Thyroid gland (tissue), 4 donors: ENCODE results near the gene HYAL3.

Experiments
- POLR2A ChIP-seq, 2 donors: fragments of 450-650 bp; IDR thresholded peaks; one replicate each; pipeline ENCODE4 v1.6.1; 2017; ENCODE audit warnings: antibody characterized with exemption in 2 of 2, mild to moderate bottlenecking in 2 of 2, moderate library complexity in 1 of 2
- TF ChIP-seq, protein P1 (sequence below), 6 experiments: fragments of 200-600 bp in 3 of 6; fragments of 450-650 bp in 3 of 6; sonication (generic) in 3 of 6; IDR thresholded peaks; one replicate each; pipeline ENCODE4 v1.5.1; 2016 to 2019; ENCODE audit warnings: antibody characterized with exemption in 6 of 6, mild to moderate bottlenecking in 2 of 6, inconsistent platforms in 1 of 6, moderate library complexity in 1 of 6

DNA sequence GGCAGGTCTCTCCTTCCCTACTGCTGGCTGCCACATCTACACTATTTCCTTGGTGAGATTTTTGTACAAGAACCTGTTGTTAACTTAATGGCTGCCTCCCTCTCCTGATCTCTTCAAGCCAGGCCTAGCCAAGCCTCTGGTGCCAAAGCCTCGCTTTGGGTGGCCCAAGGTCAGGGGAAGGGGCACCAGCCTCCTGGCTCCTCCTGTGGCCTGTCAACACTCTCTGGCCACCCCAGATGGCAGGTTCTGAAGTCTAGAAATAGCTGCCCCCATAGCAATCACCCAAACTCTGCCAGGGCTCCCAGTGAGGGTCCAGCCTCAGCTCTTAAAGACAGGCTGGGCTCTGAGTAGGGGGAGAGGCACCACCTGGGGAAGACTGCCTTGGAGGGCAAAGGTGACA, 11.9 kb downstream of the HYAL3 start:
- TF ChIP-seq, protein P1, sequence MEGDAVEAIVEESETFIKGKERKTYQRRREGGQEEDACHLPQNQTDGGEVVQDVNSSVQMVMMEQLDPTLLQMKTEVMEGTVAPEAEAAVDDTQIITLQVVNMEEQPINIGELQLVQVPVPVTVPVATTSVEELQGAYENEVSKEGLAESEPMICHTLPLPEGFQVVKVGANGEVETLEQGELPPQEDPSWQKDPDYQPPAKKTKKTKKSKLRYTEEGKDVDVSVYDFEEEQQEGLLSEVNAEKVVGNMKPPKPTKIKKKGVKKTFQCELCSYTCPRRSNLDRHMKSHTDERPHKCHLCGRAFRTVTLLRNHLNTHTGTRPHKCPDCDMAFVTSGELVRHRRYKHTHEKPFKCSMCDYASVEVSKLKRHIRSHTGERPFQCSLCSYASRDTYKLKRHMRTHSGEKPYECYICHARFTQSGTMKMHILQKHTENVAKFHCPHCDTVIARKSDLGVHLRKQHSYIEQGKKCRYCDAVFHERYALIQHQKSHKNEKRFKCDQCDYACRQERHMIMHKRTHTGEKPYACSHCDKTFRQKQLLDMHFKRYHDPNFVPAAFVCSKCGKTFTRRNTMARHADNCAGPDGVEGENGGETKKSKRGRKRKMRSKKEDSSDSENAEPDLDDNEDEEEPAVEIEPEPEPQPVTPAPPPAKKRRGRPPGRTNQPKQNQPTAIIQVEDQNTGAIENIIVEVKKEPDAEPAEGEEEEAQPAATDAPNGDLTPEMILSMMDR (IDR thresholded peaks at IDR 0.05): no peak
- TF ChIP-seq POLR2A (IDR thresholded peaks at IDR 0.05): no peak
